HG02642 (cell line): ENCODE results near the gene IQCM.

Experiments used
- ATAC-seq: cut with Tn5 transposase; IDR thresholded peaks from one replicate; pipeline ENCODE4 v1.9.1; 2021; ENCODE audit warnings: mild to moderate bottlenecking; ENCODE audit not compliant: unreplicated experiment, poor library complexity

Gene IQCM

DNA sequence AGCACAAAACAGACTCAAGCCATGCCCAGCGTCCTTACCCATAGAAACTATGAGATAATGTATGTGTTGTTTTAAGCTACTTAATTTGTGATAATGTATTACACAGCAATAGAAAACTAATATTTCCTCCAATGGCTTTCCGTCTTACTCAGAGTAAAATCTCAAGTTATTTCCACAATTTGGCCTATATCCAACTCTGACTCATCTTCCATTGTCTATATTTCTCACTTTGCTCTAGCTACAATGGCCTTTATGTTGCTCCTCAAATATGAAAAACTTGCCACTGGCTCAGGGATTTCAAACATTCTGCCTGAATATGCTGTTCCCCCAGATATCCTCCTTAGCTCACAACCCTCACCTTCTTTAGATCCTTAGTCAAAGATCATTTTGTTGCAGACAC is 31.6 kb downstream of the IQCM start:
- no peak for ATAC-seq

- no peak for ATAC-seq
These were observed 34.5 kb downstream of the IQCM start for GRCh38 chr4:149781150-149781549.

DNA sequence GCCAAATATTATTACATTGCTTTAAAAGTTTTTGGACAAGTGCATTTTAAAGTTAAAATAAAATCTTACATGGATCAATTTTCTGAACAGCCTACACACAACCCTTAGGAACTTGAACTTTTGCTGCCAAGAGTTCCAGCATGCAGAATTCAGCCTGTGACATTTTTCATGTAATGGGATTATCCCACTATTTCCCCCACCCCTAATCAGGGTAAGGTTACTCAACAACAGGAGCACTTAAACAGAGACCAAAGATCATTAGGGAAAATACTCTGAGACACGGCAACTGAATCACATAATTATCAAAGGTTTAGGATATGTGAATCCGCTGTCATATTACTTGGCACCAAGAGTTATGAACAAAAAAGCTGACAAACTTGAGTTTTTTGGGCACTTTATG is 47.2 kb downstream of the IQCM start:
- no peak for ATAC-seq

DNA sequence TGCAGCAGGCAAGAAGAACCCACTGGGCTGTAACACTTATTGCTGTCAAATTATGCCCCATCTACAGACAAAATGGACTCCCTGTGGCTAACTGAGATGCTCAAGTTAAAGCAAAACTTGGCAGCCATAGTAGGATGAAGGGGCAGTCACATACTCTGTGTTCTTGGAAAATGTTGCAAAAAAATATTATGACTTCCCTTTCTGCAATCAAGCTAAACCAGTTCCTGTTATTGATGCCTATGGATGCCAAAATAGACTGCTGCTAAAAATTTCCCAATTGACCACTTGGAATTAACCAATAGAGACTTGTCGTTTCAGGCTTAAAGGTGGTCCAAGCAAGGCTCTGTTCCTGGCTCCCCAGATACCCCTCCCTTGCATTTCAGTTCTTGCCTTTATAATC is 49.5 kb downstream of the IQCM start:
- ATAC-seq = no peak

DNA sequence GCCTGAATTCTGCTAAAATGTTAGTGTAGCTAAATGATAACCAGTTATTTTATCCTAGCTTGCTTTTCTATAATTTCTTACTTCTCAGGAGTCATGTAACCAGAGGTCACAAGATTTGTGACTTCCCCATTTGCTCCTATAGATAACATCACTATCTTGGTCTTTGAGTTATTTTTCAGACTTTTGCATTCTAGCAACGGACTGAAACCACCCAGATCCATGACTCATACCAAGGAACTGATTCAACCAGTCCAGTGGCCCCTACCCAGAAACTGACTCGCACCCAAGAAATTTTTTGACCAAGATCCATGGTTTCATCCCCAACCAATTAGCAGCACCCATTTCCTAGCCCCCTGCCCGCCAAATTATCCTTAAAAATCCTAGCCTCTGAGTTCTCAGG is 50.0 kb downstream of the IQCM start:
- no peak for ATAC-seq

- ATAC-seq = no peak
These were observed 59.7 kb downstream of the IQCM start for GRCh38 chr4:149755969-149756368.

GRCh38 chr4:149754526-149754925 is 61.1 kb downstream of the IQCM start:
- ATAC-seq = no peak

GRCh38 chr4:149752729-149753128 is 62.9 kb downstream of the IQCM start:
- ATAC-seq = no peak

DNA sequence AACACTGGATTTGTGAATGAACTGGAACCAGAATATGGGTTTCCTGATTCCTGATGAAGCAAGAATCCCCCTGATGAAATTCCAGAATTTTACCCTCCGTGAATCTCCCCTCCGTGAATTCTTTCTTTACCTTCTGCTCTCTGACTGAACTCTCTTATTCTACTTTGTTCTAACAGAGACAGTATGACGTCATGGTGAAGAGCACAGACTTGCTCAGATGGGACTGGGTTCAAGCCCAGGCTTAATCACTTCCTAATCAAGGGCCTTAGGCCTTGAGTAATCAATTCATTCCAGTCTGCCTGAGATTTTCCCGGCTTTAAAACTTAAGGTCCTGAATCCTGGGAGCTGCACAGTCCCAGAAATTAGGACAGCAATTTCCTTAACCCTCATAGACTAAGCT is 64.5 kb downstream of the IQCM start:
- no peak for ATAC-seq

DNA sequence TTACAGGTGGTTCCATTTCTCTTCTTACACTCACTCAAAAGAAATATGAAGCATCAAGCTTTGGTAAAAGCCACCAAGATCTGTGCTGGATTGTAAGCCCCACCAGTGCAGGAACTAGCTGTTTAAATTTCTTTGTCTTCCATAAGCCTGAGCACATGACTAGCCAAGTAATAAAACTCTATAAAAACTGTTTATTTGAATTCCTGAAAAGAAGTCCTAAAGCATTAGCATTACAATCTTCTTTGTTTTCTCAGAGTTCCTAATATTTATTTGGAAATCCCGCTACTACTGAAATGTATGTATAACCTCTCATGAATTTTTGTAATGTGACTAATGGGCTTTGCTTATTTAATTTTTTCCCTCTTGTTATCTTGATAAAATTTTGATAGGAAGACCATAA is 65.9 kb downstream of the IQCM start:
- ATAC-seq = no peak

DNA sequence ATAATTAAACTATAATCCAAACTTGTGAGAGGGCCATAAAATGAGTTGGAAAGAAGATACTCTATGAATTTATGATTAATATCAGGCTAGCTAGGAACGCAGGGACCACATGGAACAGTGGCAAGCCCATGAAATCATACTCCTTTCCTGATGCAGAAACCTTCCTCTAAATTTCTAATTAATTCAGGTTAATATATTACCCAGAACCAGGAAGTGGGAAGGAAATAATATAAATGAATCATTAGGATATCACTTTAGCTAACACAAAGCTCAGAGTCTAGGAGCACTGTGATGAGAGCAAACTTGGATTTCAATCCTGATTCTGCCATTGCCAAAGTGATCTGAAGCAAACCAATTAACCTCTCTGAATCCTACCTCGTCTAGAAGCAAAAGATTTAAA is 68.0 kb downstream of the IQCM start:
- ATAC-seq = no peak

- no peak for ATAC-seq
These were observed 69.4 kb downstream of the IQCM start for GRCh38 chr4:149746276-149746675.

DNA sequence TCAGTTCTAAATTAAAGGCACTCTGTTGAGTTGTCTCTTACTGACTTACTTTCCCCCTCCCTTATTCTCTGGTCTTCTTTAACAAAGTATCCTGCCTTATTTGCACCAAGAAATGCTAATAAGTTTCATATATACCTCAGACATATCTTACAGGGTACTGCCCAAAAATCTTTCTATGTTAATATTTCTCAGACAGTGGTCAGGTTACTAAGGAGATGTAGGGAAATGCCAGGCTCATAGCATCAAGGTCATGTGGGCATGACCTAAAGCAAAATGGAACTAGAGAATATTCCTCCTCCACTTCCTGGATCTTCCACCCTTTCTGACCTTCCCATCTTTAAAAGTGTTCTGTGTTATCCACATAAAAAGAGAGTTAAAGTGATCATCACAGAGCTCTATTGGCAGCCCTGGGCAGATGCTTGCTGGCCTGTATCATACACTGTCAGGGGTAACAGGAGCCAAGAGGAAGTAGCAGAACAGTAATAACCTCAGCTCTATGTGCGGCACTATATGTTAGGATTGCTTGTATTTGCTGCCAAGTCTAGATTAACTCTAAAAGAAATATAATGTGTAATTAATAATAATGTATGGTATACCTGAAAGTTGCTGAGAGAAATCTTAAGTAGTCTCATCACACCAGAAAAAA is 74.3 kb downstream of the IQCM start:
- no peak for ATAC-seq

DNA sequence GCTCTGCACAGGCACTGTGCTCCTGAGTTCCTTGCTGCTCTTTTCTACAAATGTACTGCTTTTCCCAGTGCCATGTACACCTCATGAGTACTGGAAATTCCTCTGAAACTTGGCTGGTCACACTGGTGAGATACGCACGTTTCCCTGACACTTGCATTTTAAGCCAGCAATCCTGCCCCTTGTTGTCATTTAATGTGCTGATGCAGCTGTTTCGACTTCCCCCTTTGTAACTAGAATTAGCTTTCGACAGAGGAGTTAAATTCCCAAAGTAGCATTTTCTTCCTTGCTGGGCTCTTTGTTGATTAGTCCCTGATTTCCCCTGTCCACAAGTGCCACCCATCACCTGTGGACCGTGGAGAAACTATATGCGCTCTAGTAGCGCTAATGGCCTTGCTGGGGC is 77.5 kb downstream of the IQCM start:
- no peak for ATAC-seq

- ATAC-seq = no peak
These were observed 79.8 kb downstream of the IQCM start for GRCh38 chr4:149735796-149736195.

GRCh38 chr4:149728444-149728843 is 87.2 kb downstream of the IQCM start:
- no peak for ATAC-seq

DNA sequence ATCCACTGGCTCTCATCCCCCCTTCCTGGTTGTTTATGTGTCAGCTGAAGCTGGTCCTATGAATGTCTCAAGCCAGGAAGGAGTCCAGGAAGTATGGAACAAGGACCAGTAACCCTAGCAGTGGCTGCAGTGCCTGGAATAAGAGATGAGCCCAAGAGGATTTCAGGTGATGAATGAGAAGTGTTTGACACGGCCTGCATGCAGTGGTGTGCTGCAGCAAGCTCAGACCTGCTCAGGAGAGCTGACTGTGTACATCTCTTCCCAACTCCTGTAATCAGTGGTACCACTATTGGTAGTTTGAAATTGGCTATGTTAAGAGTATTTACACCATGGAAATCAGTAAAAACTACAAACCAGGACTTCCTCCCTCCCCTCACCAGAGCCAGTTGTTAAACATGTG is 88.0 kb downstream of the IQCM start:
- ATAC-seq = no peak

DNA sequence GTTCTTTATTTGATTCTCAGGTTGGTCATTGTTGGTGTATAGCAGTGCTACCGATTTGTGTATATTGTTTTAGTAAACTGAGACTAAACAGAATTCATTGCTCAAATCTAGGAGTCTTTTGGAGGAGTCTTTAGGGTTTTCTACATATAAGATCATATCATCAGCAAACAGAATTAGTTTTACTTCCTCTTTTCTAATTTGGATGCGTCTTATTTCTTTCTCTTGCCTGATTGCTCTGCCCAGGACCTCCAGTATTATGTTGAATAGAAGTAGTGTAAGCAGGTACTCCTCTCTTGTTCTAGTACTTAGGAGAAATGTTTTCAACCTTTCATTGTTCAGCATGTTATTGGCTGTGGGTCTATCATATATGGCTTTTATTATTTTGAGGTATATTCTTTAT is 92.6 kb downstream of the IQCM start:
- ATAC-seq = no peak

DNA sequence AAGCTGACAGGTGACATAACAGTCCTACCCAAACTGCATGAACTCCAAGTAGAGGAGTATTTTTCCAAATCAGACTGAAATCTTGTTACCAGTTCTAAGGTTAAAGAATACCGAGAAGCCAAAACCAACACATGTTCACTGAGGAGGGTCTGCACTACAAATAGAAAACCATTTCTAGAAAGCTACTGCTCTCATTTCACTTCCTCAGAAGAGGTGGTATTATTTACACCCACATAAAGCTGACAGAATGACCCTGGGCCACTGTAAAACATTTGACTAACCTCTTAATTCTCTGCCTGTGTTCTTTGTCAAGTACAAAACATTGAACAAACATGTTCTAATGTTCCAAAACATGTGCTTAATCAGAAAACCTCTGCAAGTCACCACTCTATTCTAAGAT is 95.8 kb downstream of the IQCM start:
- no peak for ATAC-seq

GRCh38 chr4:149719357-149719756 is 96.3 kb downstream of the IQCM start:
- no peak for ATAC-seq

GRCh38 chr4:149718500-149718899 is 97.1 kb downstream of the IQCM start:
- no peak for ATAC-seq

GRCh38 chr4:149716728-149717127 is 98.9 kb downstream of the IQCM start:
- no peak for ATAC-seq
